Measurements from ENCODE around the gene TAP2. TPM values are rescaled to one million over a fixed set of nuclear protein-coding genes. Genes with fewer than 3 reads are reported as not detected.
"Not testable (repeated sequence)": the region's sequence is repeated elsewhere in the genome, so short reads cannot be mapped to it uniquely, and the experiment has no call there.

TAP2 gene
- total RNA-seq, 1 donor from 2014 or later, result 19.3 TPM

- DNase-seq (ENCODE audit: missing footprints) (no peak), ATAC-seq (no peak)
- intact Hi-C loops (cut with DNase I), result no loop called here
These were observed 29.4 kb downstream of the TAP2 start for GRCh38 chr6:32809171-32809570.

- intact Hi-C loops (cut with DNase I), result no loop called here
- no peak for ATAC-seq
- no peak for DNase-seq (ENCODE audit: missing footprints)
These were observed 31.4 kb downstream of the TAP2 start for GRCh38 chr6:32807020-32807580.

GRCh38 chr6:32805404-32805803 is 33.1 kb downstream of the TAP2 start:
- ATAC-seq; DNase-seq (ENCODE audit: missing footprints); intact Hi-C loops (cut with DNase I): not testable (repeated sequence)

GRCh38 chr6:32803416-32803815 is 35.1 kb downstream of the TAP2 start:
- intact Hi-C loops (cut with DNase I), result no loop called here
- ATAC-seq (no peak), DNase-seq (ENCODE audit: missing footprints) (no peak)

- intact Hi-C loops (cut with DNase I), result no loop called here
- no peak for DNase-seq (ENCODE audit: missing footprints)
- no peak for ATAC-seq
These were observed 38.8 kb downstream of the TAP2 start for GRCh38 chr6:32799740-32800139.

- intact Hi-C loops (cut with DNase I), result no loop called here
- ATAC-seq (no peak), DNase-seq (ENCODE audit: missing footprints) (no peak)
These were observed 39.4 kb downstream of the TAP2 start for GRCh38 chr6:32799168-32799567.

GRCh38 chr6:32796848-32797776 is 41.4 kb downstream of the TAP2 start:
- intact Hi-C loops (cut with DNase I), result loop anchor here (2.0 kb wide), 1 partner anchor 384 kb away; no protein-coding TSS in a partner anchor
- peak; percentile 85 for DNase-seq (ENCODE audit: missing footprints)
- ATAC-seq, result peak; percentile 67

- no peak for ATAC-seq
- intact Hi-C loops (cut with DNase I), result no loop called here
- no peak for DNase-seq (ENCODE audit: missing footprints)
These were observed 44.0 kb downstream of the TAP2 start for GRCh38 chr6:32794510-32794909.

GRCh38 chr6:32792901-32793435 is 45.6 kb downstream of the TAP2 start:
- intact Hi-C loops (cut with DNase I), result no loop called here
- DNase-seq (ENCODE audit: missing footprints), result no peak

GRCh38 chr6:32790306-32790705 is 48.2 kb downstream of the TAP2 start:
- ATAC-seq (no peak), DNase-seq (ENCODE audit: missing footprints) (no peak)
- intact Hi-C loops (cut with DNase I), result no loop called here

More at GRCh38 chr6:32792901-32793435, 45.6 kb downstream of the TAP2 start:
- no peak for ATAC-seq

Other genes starting within 250 kb of the TAP2 start
- 32.4 TPM for gene HLA-DRB1, start 248.9 kb downstream of the TAP2 start, total RNA-seq
- gene HLA-DQA1, start 201.3 kb downstream of the TAP2 start, total RNA-seq, result 5.3 TPM
- gene HLA-DQB1, start 172.1 kb downstream of the TAP2 start, total RNA-seq, result 3.9 TPM
- gene HLA-DQA2, start 97.3 kb downstream of the TAP2 start, total RNA-seq, result 2.7 TPM
- 3.1 TPM for gene HLA-DQB2, start 75.2 kb downstream of the TAP2 start, total RNA-seq
- gene HLA-DOB, start 21.7 kb downstream of the TAP2 start, total RNA-seq, result not detected
- 19.6 TPM for gene PSMB8, start 5.3 kb upstream of the TAP2 start, total RNA-seq
- gene TAP1, start 15.0 kb upstream of the TAP2 start, total RNA-seq, result 19.1 TPM
- 13.4 TPM for gene PSMB9, start 15.5 kb upstream of the TAP2 start, total RNA-seq
- 8.8 TPM for gene HLA-DMB, start 102.3 kb upstream of the TAP2 start, total RNA-seq
- gene HLA-DMA, start 114.4 kb upstream of the TAP2 start, total RNA-seq, result 19.7 TPM
- gene BRD2, start 129.9 kb upstream of the TAP2 start, total RNA-seq, result 64.1 TPM
- 1.5 TPM for gene HLA-DOA, start 170.9 kb upstream of the TAP2 start, total RNA-seq
- gene HLA-DPA1, start 234.9 kb upstream of the TAP2 start, total RNA-seq, result 42.8 TPM
- gene HLA-DPB1, start 237.3 kb upstream of the TAP2 start, total RNA-seq, result 38.4 TPM

All from Right ventricle myocardium inferior (tissue), 1 donor.